Midbrain (tissue), 1 donor: Measurements from ENCODE around the gene IREB2.
"Not testable (repeated sequence)": the region's sequence is repeated elsewhere in the genome, so short reads cannot be mapped to it uniquely, and the experiment has no call there.

Source experiments
- DNase-seq: peaks from one replicate; lab custom pipeline; 2025; lab: John Stamatoyannopoulos, UW

IREB2 gene

GRCh38 chr15:78407608-78408354, 30.2 kb upstream of the IREB2 start:
- DNase-seq, result no peak

DNA sequence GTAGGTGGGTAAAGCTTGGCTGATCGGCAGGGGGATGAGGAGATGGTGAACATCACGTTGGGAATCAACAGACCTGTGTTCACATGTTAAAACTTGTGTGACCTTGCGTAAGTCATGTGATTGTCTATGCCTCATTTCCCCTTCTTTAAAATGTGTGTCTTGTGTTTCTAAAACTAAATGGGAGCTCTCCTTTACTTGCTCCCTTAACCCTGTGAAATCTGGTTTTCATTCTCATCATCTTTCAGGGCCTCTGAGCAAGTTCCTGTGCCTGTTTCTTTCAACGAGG, 29.7 kb upstream of the IREB2 start:
- DNase-seq, result no peak

GRCh38 chr15:78408961-78409360, 29.1 kb upstream of the IREB2 start:
- DNase-seq, result no peak

DNA sequence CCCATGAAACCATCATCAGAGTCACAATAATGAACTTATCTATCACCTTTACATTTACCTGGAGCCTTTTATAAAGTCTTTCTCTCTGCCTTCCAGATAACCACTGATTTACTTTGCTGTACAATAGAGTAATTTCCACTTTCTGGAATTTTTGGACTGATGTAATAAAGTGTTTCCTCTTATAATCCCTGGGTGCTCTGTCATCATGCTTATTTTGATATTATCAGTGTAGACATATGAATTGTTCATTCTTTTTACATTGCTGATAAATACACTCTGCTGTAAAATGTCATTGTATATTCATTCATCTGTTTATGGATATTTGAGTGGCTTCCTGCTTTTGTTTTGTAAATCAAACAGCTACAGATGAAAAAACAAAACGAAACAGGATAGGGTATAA, 27.0 kb upstream of the IREB2 start:
- DNase-seq, result no peak

DNA sequence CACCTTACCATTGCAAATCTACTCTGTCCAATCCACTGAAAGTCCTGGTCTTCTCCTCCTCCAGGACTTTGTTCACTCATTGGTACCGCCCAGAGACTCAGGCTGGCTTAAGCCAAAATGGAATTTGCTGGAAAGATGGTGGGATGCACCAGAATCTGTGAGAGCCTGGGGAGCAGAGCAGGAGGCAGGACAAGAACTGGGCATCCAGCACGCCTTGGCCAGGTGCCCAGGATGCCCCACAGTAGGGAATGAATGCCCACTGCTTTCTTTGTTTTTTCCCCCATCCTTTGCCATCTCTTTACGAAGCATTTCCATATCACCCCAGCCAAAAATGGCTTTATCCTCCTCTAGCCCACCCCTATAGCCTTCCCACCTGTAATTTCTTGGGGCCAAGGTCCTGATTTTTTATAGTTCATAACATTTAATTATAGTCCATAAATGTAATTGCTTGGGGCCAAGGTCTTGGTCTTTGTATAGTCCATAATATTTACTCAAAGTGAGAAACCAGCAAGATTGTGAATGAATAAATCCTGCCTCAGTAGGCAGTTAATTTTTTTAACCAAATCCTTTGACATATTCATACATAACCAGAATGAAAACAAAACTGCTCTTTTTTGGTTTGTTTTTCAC, 23.3 kb upstream of the IREB2 start:
- DNase-seq, result no peak

DNA sequence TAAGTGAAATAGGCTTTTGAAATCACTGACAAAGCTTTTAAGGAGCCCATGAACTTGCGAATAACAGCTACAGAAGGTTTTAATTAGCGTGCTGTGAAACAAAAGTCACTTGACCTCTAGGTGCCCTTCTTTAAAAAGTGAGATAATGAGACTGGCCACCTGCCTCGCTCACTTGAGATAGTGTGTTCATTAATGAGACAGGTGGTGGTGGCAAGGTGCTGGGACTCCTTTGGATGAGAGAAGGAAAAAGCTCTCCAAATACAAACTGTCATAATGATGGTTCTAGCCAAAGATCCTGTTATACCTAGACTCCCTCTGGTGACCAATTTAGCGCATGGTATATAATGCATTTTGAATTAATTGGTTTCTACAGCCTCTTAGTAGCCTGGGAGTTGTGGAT, 22.7 kb upstream of the IREB2 start:
- DNase-seq, result peak; percentile 18

- no peak for DNase-seq
Observed at GRCh38 chr15:78417754-78418630, 20.0 kb upstream of the IREB2 start.

DNA sequence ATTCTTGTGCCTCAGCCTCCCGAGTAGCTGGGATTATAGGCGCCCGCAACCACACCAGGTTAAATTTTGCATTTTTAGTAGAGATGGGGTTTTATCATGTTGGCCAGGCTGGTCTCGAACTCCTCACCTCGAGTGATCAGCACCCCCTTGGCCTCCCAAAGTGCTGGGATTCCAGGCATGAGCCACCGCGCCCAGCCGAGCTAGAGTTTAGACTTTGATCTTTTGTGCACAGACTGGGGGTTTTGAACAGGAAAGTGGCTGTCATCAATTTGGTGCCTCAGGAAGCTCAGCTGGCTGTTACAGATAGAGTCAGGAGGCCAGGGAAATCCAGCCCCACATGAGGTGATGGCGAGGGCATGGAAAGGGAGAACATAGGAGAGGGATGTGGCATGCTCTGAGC, 19.3 kb upstream of the IREB2 start:
- no peak for DNase-seq

DNA sequence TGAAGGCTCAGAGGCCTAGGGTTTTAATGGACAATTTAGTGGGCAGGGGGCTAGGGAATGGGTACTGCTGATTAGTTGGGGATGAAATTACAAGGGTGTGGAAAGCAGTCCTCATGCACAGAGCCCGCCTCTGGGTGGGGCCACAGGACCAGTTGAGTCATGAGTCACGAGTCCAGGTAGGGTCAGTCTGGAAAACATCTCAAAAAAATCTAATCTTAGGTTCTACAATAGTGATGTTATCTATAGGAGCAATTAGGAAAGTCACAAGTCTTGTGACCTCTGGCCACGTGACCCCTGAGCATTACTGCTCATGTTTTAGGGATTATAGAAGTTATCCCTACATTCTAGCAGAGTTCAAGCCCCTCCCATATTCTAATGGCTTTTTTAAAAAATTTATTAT, 18.6 kb upstream of the IREB2 start:
- DNase-seq, result no peak

- DNase-seq, result no peak
Observed at GRCh38 chr15:78420220-78420619, 17.8 kb upstream of the IREB2 start.

- no peak for DNase-seq
Observed at GRCh38 chr15:78420766-78421165, 17.2 kb upstream of the IREB2 start.

- DNase-seq, result no peak
Observed at GRCh38 chr15:78421238-78421965, 16.6 kb upstream of the IREB2 start.

- peak; percentile 66 for DNase-seq
Observed at GRCh38 chr15:78422571-78423340, 15.3 kb upstream of the IREB2 start.

- no peak for DNase-seq
Observed at GRCh38 chr15:78424673-78425072, 13.3 kb upstream of the IREB2 start.

GRCh38 chr15:78425643-78426042, 12.4 kb upstream of the IREB2 start:
- no peak for DNase-seq

DNA sequence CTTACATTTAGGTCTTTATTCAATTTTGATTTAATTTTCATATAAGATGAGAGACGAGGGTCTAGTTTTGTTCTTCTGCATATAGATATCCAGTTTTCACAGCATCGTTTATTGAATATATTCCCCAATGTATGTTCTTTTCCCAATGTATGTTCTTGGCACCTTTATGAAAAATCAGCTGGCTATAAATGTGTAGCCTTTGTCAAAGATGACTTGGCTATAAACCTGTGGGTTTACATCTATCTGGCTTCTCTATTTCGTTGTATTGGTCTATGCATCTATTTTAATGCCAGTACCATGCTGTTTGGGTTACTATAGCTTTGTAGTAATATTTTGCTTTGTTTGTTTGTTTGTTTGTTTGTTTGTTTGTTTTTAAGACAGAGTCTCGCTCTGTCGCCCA, 11.7 kb upstream of the IREB2 start:
- no peak for DNase-seq

- no peak for DNase-seq
Observed at GRCh38 chr15:78427953-78428352, 10.1 kb upstream of the IREB2 start.

DNA sequence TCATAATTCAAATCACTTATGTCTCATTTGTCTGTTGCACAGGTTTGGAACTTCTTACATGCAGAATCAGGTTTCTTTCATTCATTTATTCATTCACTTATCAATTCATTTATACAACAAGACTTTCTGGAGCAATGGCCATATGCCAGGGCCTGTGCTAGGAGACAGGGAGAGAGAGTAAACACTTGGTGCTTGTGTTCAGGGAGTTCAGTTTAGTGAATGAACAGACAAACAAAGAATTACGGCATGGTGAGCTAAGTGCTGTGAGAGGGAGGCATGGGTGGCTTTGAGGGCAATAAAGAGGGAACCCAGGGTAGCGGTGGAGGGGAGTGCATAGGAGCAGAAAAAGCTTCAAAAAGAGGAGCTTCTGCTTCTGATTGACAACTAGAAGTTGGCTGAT, 8.5 kb upstream of the IREB2 start:
- DNase-seq, result peak; percentile 30

DNA sequence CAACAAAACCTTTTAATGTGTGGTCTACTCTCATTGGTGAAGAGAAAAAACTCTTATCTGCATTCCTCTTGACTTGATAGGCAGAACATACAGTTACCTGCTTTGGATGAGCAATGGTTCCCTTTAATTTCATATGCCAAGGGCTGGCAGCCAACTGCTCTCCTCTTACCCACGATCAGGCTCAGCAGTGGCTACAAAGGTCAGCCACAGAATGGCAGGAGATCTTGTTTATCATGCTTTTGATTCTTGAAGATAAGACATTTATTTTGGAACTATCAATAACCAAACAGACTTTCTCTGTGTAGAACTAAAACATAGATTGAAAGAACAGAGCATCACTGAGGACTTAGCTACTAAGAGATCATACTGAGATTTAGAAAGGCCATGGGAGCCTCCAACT, 6.1 kb upstream of the IREB2 start:
- DNase-seq, result no peak

DNA sequence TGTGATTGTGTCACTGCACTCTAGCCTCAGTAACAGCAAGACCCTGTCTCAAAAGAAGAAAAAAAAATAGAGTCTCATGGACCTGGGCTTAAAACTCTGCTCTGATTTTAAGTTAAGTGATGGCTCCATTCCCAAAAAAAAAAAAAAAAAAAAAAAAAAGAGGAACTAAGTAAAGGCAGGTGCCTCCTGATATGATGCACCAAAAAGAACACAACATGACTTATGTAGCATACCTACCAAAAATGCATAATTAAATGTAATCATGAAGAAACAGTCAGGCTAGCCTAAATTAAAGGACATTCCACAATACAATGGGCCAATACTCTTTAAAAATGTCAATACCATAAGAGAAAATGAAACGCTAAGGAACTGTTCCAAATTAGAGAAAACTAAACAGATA, 5.4 kb upstream of the IREB2 start:
- DNase-seq, result no peak

- no peak for DNase-seq
Observed at GRCh38 chr15:78434134-78434533, 3.9 kb upstream of the IREB2 start.

GRCh38 chr15:78434711-78435110, 3.3 kb upstream of the IREB2 start:
- DNase-seq, result not testable (repeated sequence)
